ENCODE results near the gene TLDC2. TPM values are rescaled to one million over a fixed set of nuclear protein-coding genes. Genes with fewer than 3 reads are reported as not detected.
A peak's percentile ranks its signal among the peaks of the same experiment; 100 is the strongest.

Gene TLDC2
- total and polyA plus RNA-seq, 2 of the 8 experiments (the other 6 are each of a cell fraction or from before 2014, with no cell fraction given) = 0.29 to 0.34 TPM

- no peak for TF ChIP-seq TBP (IDR thresholded peaks at IDR 0.05; ENCODE audit: low read depth, low read length)
- TF ChIP-seq SAP30 (IDR thresholded peaks at IDR 0.05; ENCODE audit: insufficient read depth, insufficient replicate concordance, low read length) = no peak
- TF ChIP-seq SIX5 (IDR thresholded peaks at IDR 0.05; ENCODE audit: low read depth, low read length) = no peak
- TF ChIP-seq GTF2F1 (IDR thresholded peaks at IDR 0.05; ENCODE audit: borderline replicate concordance, low read depth, low read length) = no peak
- TF ChIP-seq PHF8 (conservative IDR thresholded peaks at IDR 0.05; ENCODE audit: low read depth, low read length) = no peak
- TF ChIP-seq CBX8 (IDR thresholded peaks at IDR 0.05; ENCODE audit: borderline replicate concordance, low read depth, low read length) = no peak
- peak in 1 of 2 experiments; percentile 82; a peak in 2 of 3 replicates for TF ChIP-seq POLR2A (IDR thresholded peaks at IDR 0.05; ENCODE audit: control extremely low read depth in 1 of 2, low read depth in 2 of 2, low read length in 2 of 2)
- peak; percentile 49 for TF ChIP-seq E2F6 (IDR thresholded peaks at IDR 0.05)
- 0 out of 2 replicates have a peak, but pooled peaks have one; percentile 36 for TF ChIP-seq CHD2 (IDR thresholded peaks at IDR 0.05; ENCODE audit: low read length)
- 0 out of 2 replicates have a peak, but pooled peaks have one; percentile 45 for TF ChIP-seq SP1 (IDR thresholded peaks at IDR 0.05; ENCODE audit: low read depth, low read length)
- peak; percentile 66; the same call in 1 of the 2 replicates for TF ChIP-seq POLR2AphosphoS5 (IDR thresholded peaks at IDR 0.05; ENCODE audit: low read depth, low read length)
- no peak for TF ChIP-seq CBX5 (IDR thresholded peaks at IDR 0.05; ENCODE audit: low read depth, low read length)
- peak; percentile 47; the same call in 1 of the 2 replicates for TF ChIP-seq TAF1 (IDR thresholded peaks at IDR 0.05; ENCODE audit: low read depth, low read length)
- TF ChIP-seq NRF1 (IDR thresholded peaks at IDR 0.05; ENCODE audit: low read depth, low read length) = no peak
- TF ChIP-seq YY1 (IDR thresholded peaks at IDR 0.05; ENCODE audit: low read depth, low read length) = no peak
- no peak for TF ChIP-seq TAF7 (optimal IDR thresholded peaks at IDR 0.05; ENCODE audit: borderline replicate concordance, low read depth, low read length)
- no peak for TF ChIP-seq TEAD4 (IDR thresholded peaks at IDR 0.05; ENCODE audit: low read depth, low read length)
- TF ChIP-seq JUND (IDR thresholded peaks at IDR 0.05; ENCODE audit: low read length) = peak; percentile 59
- no peak for TF ChIP-seq EP300 (IDR thresholded peaks at IDR 0.05; ENCODE audit: borderline replicate concordance in 1 of 2, low read depth in 2 of 2, low read length in 2 of 2)
- no peak for TF ChIP-seq SP4 (IDR thresholded peaks at IDR 0.05; ENCODE audit: low read length)
- no peak for TF ChIP-seq CHD1 (IDR thresholded peaks at IDR 0.05; ENCODE audit: low read depth, low read length)
- TF ChIP-seq KDM4A (IDR thresholded peaks at IDR 0.05; ENCODE audit: low read depth, low read length, severe bottlenecking) = no peak
- TF ChIP-seq SUZ12 (IDR thresholded peaks at IDR 0.05; ENCODE audit: low read length) = no peak
- TF ChIP-seq MAX (IDR thresholded peaks at IDR 0.05) = peak; percentile 37; the same call in 1 of the 2 replicates
- no peak for TF ChIP-seq GABPA (IDR thresholded peaks at IDR 0.05; ENCODE audit: borderline replicate concordance, insufficient read depth, low read length)
These were observed 40.3 kb upstream of the TLDC2 start (continued) for GRCh38 chr20:36835453-36836198.

Measured in H1 (cell line).